AG04450 (cell line): ENCODE results near the gene LSM7. TPM values are rescaled to one million over a fixed set of nuclear protein-coding genes. Genes with fewer than 3 reads are reported as not detected.

Experiments used
- CTCF ChIA-PET: fragments of 300-600, 350-600 bp; formaldehyde crosslinking; extraction: SDS; loops from one replicate; lab custom pipeline; 2022; ENCODE audit warnings: antibody characterized with exemption, inconsistent platforms; lab: Charles Lee
- POLR2A ChIA-PET: fragments of 350-600 bp; formaldehyde crosslinking; extraction: SDS; loops from one replicate; lab custom pipeline; 2021; ENCODE audit warnings: antibody characterized with exemption, inconsistent platforms; lab: Yijun Ruan, JAX
- DNase-seq: peaks from one replicate; pipeline ENCODE4 v3.0.0-alpha.2; 2011; ENCODE audit warnings: low read depth, low spot score
- H3K27ac ChIP-seq: one replicate; pipeline ENCODE4 v1.5.1; 2012; ENCODE audit warnings: low read depth, low read length, control low read depth
- H3K27me3 ChIP-seq: one replicate; pipeline ENCODE4 v1.6.0; 2012; ENCODE audit warnings: low read length; ENCODE audit not compliant: control insufficient read depth, insufficient read depth
- H3K4me3 ChIP-seq: 2 replicates; pipeline ENCODE4 v1.5.1; 2011; ENCODE audit warnings: mild to moderate bottlenecking, low read depth, low read length, control low read depth
- H3K9me3 ChIP-seq: 2 replicates; pipeline ENCODE4 v1.5.1; 2012; ENCODE audit warnings: low read length; ENCODE audit not compliant: control insufficient read depth, insufficient read depth
- polyA plus RNA-seq: library from polyadenylated mRNA; depleted of rRNA; stranded (reverse); fragments of >200 nt; gene quantifications from 2 replicates; pipeline ENCODE4 v1.2.3, GENCODE V29; 2011; rRNA removed
- TF ChIP-seq, protein P1 (sequence below): IDR thresholded peaks from 2 replicates; pipeline ENCODE4 v1.5.1; 2011; ENCODE audit warnings: low read depth, low read length, control low read depth, inconsistent platforms

The LSM7 gene
- polyA plus RNA-seq, 1 experiment = 137 TPM

DNA sequence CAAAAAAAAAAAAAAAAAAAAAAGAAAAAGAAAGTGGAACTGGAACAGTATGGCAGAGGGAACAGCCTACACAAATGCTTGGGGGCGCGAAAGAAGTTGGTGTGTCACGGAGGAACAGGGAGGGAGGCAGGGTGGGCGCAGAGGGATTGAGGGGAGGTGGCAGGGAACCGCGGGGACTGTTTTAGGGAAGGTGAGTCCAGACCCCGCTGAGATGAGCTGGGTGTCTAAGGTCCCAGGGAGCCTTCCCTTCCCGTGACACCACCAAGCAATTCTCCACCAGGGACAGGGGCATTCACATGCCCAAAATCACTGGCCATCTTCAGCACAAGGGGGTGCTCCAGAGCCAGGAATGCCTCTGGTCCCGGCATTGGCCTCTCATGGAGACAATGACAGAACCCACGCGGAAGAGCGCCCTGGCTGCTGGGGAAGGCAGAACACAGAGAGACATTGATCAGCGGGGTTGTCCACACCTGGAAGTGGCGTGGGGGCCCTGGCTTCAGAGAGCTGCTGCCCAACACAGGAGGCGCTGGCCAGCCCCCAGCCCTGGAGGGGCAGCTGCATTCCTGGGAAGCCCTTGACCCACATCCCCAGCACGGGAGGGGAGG lies 53.4 kb downstream of the LSM7 start:
- TF ChIP-seq, protein P1, sequence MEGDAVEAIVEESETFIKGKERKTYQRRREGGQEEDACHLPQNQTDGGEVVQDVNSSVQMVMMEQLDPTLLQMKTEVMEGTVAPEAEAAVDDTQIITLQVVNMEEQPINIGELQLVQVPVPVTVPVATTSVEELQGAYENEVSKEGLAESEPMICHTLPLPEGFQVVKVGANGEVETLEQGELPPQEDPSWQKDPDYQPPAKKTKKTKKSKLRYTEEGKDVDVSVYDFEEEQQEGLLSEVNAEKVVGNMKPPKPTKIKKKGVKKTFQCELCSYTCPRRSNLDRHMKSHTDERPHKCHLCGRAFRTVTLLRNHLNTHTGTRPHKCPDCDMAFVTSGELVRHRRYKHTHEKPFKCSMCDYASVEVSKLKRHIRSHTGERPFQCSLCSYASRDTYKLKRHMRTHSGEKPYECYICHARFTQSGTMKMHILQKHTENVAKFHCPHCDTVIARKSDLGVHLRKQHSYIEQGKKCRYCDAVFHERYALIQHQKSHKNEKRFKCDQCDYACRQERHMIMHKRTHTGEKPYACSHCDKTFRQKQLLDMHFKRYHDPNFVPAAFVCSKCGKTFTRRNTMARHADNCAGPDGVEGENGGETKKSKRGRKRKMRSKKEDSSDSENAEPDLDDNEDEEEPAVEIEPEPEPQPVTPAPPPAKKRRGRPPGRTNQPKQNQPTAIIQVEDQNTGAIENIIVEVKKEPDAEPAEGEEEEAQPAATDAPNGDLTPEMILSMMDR = peak; percentile 53
- DNase-seq = no peak
- Histone ChIP-seq H3K27ac (no peak overlapping the region), H3K27me3 (no peaks in the 10 kb centered on the region), H3K4me3 (no peak overlapping the region), H3K9me3 (peaks cover 7% of the 10 kb centered on the region; the same call in 1 of the 2 replicates)
- CTCF ChIA-PET = interaction anchor here (0.6 to 2.1 kb wide), 13 partner anchors 9 to 285 kb away, joined by 3 to 7 read pairs (median 4); partner anchors contain the start of gene PLEKHJ1
- POLR2A ChIA-PET = no interaction called here

DNA sequence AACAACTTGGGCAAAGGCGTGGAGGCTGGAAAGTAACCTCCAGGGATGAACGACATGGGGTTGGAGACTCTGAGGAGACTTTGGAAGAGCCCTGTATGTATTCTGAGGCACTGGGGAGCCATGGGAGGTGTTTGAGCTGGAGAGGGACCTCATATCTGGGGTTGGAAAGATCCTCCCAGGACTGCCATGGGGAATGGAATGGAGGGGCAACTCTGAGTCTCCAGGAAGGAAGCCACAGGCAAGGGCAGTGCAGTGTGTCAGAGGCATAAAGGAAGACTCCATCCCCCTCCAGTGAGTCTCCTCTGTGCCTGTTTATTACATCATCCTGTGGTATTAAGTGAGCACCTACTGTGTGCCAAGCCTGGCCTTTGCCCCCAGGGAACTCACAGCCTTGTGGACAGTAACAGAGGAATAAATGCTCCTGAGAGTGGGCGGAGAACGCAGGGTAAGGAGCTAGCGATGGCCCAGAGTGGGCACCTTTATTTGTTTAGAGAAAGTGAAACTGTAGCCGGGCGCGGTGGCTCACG lies 54.1 kb downstream of the LSM7 start:
- peak overlapping the region; percentile 42 for H3K4me3 ChIP-seq
- peak overlapping the region; percentile 31 for H3K27ac ChIP-seq
- ChIA-PET POLR2A (no interaction called here), CTCF (interaction anchor here (0.5 to 2.3 kb wide), 13 partner anchors 10 to 304 kb away, joined by 3 to 15 read pairs (median 4); partner anchors contain the start of gene PLEKHJ1)
- no peaks in the 10 kb centered on the region for H3K27me3 ChIP-seq
- TF ChIP-seq, protein P1 = no peak
- no peak for DNase-seq
- peaks cover 11% of the 10 kb centered on the region; the same call in 1 of the 2 replicates for H3K9me3 ChIP-seq

DNA sequence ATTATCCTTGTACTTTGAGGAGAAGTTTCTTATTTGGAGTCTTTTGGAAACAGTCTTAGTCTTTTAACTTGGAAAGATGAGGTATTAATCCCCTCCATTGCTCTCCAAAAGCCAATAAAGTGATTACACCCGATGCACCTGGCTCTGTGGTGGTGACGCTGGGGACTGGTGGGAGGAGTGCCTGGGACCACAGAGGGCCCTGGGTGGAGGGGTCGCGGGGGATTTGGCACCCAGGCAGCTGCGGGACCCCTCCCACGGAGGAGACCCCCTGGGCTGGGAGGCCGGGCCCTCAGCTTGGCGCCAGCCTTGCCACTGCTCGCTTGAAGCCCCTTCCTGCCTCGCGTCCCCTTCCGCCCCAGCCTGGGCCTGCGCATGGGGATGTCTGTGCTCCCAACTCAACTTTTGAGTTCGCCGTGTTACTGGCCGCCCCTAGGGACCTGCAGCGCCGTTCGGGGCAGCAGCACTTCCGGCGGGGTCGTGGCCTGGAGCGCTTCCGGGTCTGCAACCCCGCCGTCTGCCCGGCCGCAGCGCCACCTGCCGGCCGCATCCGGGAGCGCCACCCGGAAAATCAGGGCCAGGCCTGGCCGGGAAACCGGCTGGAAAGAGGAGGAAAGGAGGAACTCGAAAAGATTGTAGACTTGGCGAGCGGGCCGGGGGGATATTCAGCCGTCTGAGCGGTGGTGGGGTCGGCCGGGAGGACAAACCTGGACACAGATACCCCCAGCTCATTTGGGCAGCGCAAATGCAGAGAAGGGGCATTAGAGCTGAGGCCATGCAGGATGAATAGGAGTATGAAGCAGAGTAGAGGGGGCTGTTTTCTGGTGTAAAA lies 54.8 kb downstream of the LSM7 start:
- H3K9me3 ChIP-seq = peaks cover 11% of the 10 kb centered on the region; the same call in 1 of the 2 replicates
- H3K4me3 ChIP-seq = peak overlapping the region; percentile 45
- no peak for DNase-seq
- H3K27me3 ChIP-seq = no peaks in the 10 kb centered on the region
- CTCF ChIA-PET = interaction anchor here (1.1 to 2.3 kb wide), 7 partner anchors 10 to 118 kb away, joined by 3 to 15 read pairs (median 5); partner anchors contain the start of gene PLEKHJ1
- peak overlapping the region; percentile 31 for H3K27ac ChIP-seq
- POLR2A ChIA-PET = no interaction called here
- TF ChIP-seq, protein P1 = peak; percentile 82

Other genes starting within 250 kb of the LSM7 start
- 20.5 and 25.3 TPM in 2 replicates for gene MOB3A, start 232.3 kb downstream of the LSM7 start, polyA plus RNA-seq
- 0.56 and 0.84 TPM in 2 replicates for gene IZUMO4, start 231.7 kb downstream of the LSM7 start, polyA plus RNA-seq
- 68.2 and 94.4 TPM in 2 replicates for gene AP3D1, start 177.0 kb downstream of the LSM7 start, polyA plus RNA-seq
- 3.2 and 4.3 TPM in 2 replicates for gene DOT1L, start 164.7 kb downstream of the LSM7 start, polyA plus RNA-seq
- 38.7 and 39.3 TPM in 2 replicates for gene PLEKHJ1, start 92.3 kb downstream of the LSM7 start, polyA plus RNA-seq
- 7.0 and 9.5 TPM in 2 replicates for gene SF3A2, start 91.8 kb downstream of the LSM7 start, polyA plus RNA-seq
- not detected in 2 replicates for gene AMH, start 79.3 kb downstream of the LSM7 start, polyA plus RNA-seq
- not detected in 2 replicates for gene JSRP1, start 72.2 kb downstream of the LSM7 start, polyA plus RNA-seq
- 0.04 TPM in 1 of 2 replicates, not detected in the other for gene PEAK3, start 46.4 kb downstream of the LSM7 start, polyA plus RNA-seq
- not detected in 2 replicates for gene LINGO3, start 20.4 kb downstream of the LSM7 start, polyA plus RNA-seq
- gene SPPL2B, start 98 bp upstream of the LSM7 start, polyA plus RNA-seq = 9.9 and 15.7 TPM in 2 replicates
- gene TMPRSS9, start 31.7 kb upstream of the LSM7 start, polyA plus RNA-seq = not detected in 2 replicates
- 21.6 and 34.3 TPM in 2 replicates for gene TIMM13, start 99.0 kb upstream of the LSM7 start, polyA plus RNA-seq
- 49.5 and 54.3 TPM in 2 replicates for gene LMNB2, start 128.4 kb upstream of the LSM7 start, polyA plus RNA-seq
- 18.5 and 24.8 TPM in 2 replicates for gene GADD45B, start 147.5 kb upstream of the LSM7 start, polyA plus RNA-seq